Measurements from ENCODE around the gene ARL11.

GRCh38 chr13:49629196-49629938 is 1.1 kb downstream of the ARL11 start:
- TF ChIP-seq MXI1 (conservative IDR thresholded peaks at IDR 0.05; ENCODE audit: poor library complexity, severe bottlenecking) (no peak), EP300 (conservative IDR thresholded peaks at IDR 0.05; ENCODE audit: poor library complexity, severe bottlenecking) (no peak), CTCF (IDR thresholded peaks at IDR 0.05; ENCODE audit: poor library complexity, severe bottlenecking) (no peak), RAD21 (conservative IDR thresholded peaks at IDR 0.05) (no peak), POLR2AphosphoS5 (IDR thresholded peaks at IDR 0.05) (no peak), REST (IDR thresholded peaks at IDR 0.05; ENCODE audit: borderline replicate concordance) (no peak), EZH2 (IDR thresholded peaks at IDR 0.05; ENCODE audit: borderline replicate concordance, insufficient read depth, low read length, poor library complexity, severe bottlenecking) (no peak)

Data from neural cell (in vitro differentiated cells).